ENCODE results near the gene TLN1. TPM values are rescaled to one million over a fixed set of nuclear protein-coding genes. Genes with fewer than 3 reads are reported as not detected.
A peak's percentile ranks its signal among the peaks of the same experiment; 100 is the strongest.

Gene TLN1
- total RNA-seq, 4 donors from 2014 or later = 934 to 1,435 (median 1,196) TPM

- no peak for DNase-seq (ENCODE audit: extremely low spot score)
- 7% methylated on average over 9 of the region's 10 CpGs for WGBS
- Histone ChIP-seq H3K4me3 (peak overlapping the region; percentile 72 to 90 (median 86)), H3K4me1 (peaks cover 16 to 56% (median 53%) of the 10 kb centered on the region in 4 donors), H3K9me3 (no peaks in the 10 kb centered on the region), H3K36me3 (peaks cover 9 to 34% (median 26%) of the 10 kb centered on the region in 4 donors), H3K27ac (replicated peaks in 1 of 4) (peak overlapping the region; percentile 95 to 98 (median 96)), H3K27me3 (no peaks in the 10 kb centered on the region)
- intact Hi-C loops (cut with DNase I) = loop anchor here (2.0 kb wide), 2 partner anchors 32 to 38 kb away; partner anchors contain the start of genes CCDC107 and RMRP
- TF ChIP-seq CTCF (IDR thresholded peaks at IDR 0.05) (no peak), POLR2A (IDR thresholded peaks at IDR 0.05; ENCODE audit: low read depth) (no peak), EP300 (IDR thresholded peaks at IDR 0.05) (no peak), POLR2AphosphoS5 (IDR thresholded peaks at IDR 0.05) (no peak)
Observed at GRCh38 chr9:35691334-35691650, 40.7 kb downstream of the TLN1 start.

GRCh38 chr9:35690614-35691333 is 41.2 kb downstream of the TLN1 start:
- peak; percentile 96 for DNase-seq (ENCODE audit: extremely low spot score)
- H3K27ac ChIP-seq (replicated peaks in 1 of 4) = peak overlapping the region; percentile 95 to 98 (median 96)
- intact Hi-C loops (cut with DNase I) = loop anchor here (2.0 kb wide), 2 partner anchors 32 to 38 kb away; partner anchors contain the start of genes CCDC107 and RMRP
- peaks cover 22 to 56% (median 48%) of the 10 kb centered on the region in 4 donors for H3K4me1 ChIP-seq
- no peaks in the 10 kb centered on the region for H3K27me3 ChIP-seq
- H3K4me3 ChIP-seq = peak overlapping the region; percentile 72 to 90 (median 86)
- 2% methylated on average over 38 of the region's 61 CpGs for WGBS
- no peaks in the 10 kb centered on the region for H3K9me3 ChIP-seq
- H3K36me3 ChIP-seq = peaks cover 9 to 34% (median 28%) of the 10 kb centered on the region in 4 donors
- TF ChIP-seq POLR2AphosphoS5 (IDR thresholded peaks at IDR 0.05) = peak in 1 of 2 donors; percentile 77
- TF ChIP-seq CTCF (IDR thresholded peaks at IDR 0.05) = no peak
- no peak for TF ChIP-seq EP300 (IDR thresholded peaks at IDR 0.05)
- TF ChIP-seq POLR2A (IDR thresholded peaks at IDR 0.05; ENCODE audit: low read depth) = peak; percentile 39

GRCh38 chr9:35690294-35690613 is 41.7 kb downstream of the TLN1 start:
- intact Hi-C loops (cut with DNase I) = loop anchor here (2.0 kb wide), 2 partner anchors 31 to 39 kb away; partner anchors contain the start of genes CCDC107 and RMRP
- TF ChIP-seq CTCF (IDR thresholded peaks at IDR 0.05) = no peak
- no peak for TF ChIP-seq POLR2A (IDR thresholded peaks at IDR 0.05; ENCODE audit: low read depth)
- no peak for TF ChIP-seq EP300 (IDR thresholded peaks at IDR 0.05)
- TF ChIP-seq POLR2AphosphoS5 (IDR thresholded peaks at IDR 0.05) = no peak
- H3K4me1 ChIP-seq = peaks cover 27 to 56% (median 43%) of the 10 kb centered on the region in 4 donors
- no CpG with 5 or more reads among the region's 21 CpGs for WGBS
- peaks cover 11 to 37% (median 31%) of the 10 kb centered on the region in 4 donors for H3K36me3 ChIP-seq
- H3K4me3 ChIP-seq = peak overlapping the region; percentile 72 to 90 (median 86)
- H3K27me3 ChIP-seq = no peaks in the 10 kb centered on the region
- peak overlapping the region; percentile 95 to 98 (median 96) for H3K27ac ChIP-seq (replicated peaks in 1 of 4)
- no peak for DNase-seq (ENCODE audit: extremely low spot score)
- no peaks in the 10 kb centered on the region for H3K9me3 ChIP-seq

- no peaks in the 10 kb centered on the region for H3K9me3 ChIP-seq
- H3K36me3 ChIP-seq = peaks cover 16 to 42% (median 37%) of the 10 kb centered on the region in 4 donors
- DNase-seq (ENCODE audit: extremely low spot score) = peak; percentile 95
- peak within 1 kb of the TSS; percentile 95 to 98 (median 96) for H3K27ac ChIP-seq (replicated peaks in 1 of 4)
- peak within 1 kb of the TSS; percentile 72 to 90 (median 86) for H3K4me3 ChIP-seq
- 17% methylated on average over 8 of the region's 61 CpGs for WGBS
- intact Hi-C loops (cut with DNase I) = loop anchor here (2.0 kb wide), 2 partner anchors 31 to 39 kb away; partner anchors contain the start of genes CCDC107 and RMRP
- no peaks in the 10 kb centered on the region for H3K27me3 ChIP-seq
- TF ChIP-seq EP300 (IDR thresholded peaks at IDR 0.05) (peak; percentile 62), POLR2A (IDR thresholded peaks at IDR 0.05; ENCODE audit: low read depth) (peak; percentile 86), CTCF (IDR thresholded peaks at IDR 0.05) (no peak), POLR2AphosphoS5 (IDR thresholded peaks at IDR 0.05) (peak in 1 of 2 donors; percentile 91)
- peaks cover 27 to 56% (median 42%) of the 10 kb centered on the region in 4 donors for H3K4me1 ChIP-seq
Observed at GRCh38 chr9:35689542-35690293, 42.3 kb downstream of the TLN1 start, which contains the start of gene TPM2. TSS of gene TPM2 (minus strand) at chr9:35689925. CDS start at chr9:35689817, 108 bp downstream.

All from esophagus muscularis mucosa (tissue), 4 donors.